GM23248 (cell line): Measurements from ENCODE around the gene CCDC50.

Experiments used
- EZH2 ChIP-seq: fragments of 200-600 bp; sonication (generic); IDR thresholded peaks from 2 replicates; pipeline ENCODE4 v1.6.1; 2018; ENCODE audit warnings: antibody characterized with exemption, mild to moderate bottlenecking; ENCODE audit not compliant: insufficient read depth, poor library complexity, severe bottlenecking
- EZH2phosphoT487 ChIP-seq: fragments of 200-600 bp; sonication (generic); IDR thresholded peaks from 2 replicates; pipeline ENCODE4 v1.6.1; 2018; ENCODE audit warnings: antibody characterized with exemption, moderate library complexity, mild to moderate bottlenecking, low read depth; ENCODE audit not compliant: insufficient read depth

- TF ChIP-seq EZH2 (no peak), EZH2phosphoT487 (no peak)
These were observed 44.1 kb downstream of the CCDC50 start for GRCh38 chr3:191373327-191373726.
